CD4-positive, alpha-beta T cell treated with Interferon alpha-2 for 1 hour (primary cell): Measurements from ENCODE around the gene CNNM3.
"Not testable (repeated sequence)": the region's sequence is repeated elsewhere in the genome, so short reads cannot be mapped to it uniquely, and the experiment has no call there.

Source experiments
- DNase-seq, 2 donors: peaks; one replicate each; pipeline ENCODE4 v3.0.0-alpha.2; 2020 to 2022

CNNM3 gene

GRCh38 chr2:96841701-96842495 is 25.8 kb downstream of the CNNM3 start:
- no peak for DNase-seq

DNA sequence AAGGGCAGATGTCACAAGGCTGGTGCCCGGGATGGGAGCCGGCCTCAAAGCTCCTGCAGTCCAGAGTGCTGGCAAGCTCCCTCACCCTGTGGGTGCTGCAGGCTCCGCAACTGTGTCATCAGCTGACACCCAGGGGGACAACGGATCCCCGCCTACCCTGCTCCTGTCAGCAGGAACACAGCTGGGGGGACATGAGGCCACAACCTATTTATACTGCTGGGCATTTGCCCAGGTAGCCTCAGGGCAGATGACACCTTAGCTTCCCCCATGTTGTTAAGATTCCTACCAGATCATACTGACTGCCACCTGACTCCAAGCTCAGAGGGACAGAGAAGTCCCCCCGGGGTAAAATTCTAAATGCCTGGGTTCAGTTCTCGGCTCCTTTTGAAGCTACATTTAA is 26.5 kb downstream of the CNNM3 start:
- no peak for DNase-seq

DNA sequence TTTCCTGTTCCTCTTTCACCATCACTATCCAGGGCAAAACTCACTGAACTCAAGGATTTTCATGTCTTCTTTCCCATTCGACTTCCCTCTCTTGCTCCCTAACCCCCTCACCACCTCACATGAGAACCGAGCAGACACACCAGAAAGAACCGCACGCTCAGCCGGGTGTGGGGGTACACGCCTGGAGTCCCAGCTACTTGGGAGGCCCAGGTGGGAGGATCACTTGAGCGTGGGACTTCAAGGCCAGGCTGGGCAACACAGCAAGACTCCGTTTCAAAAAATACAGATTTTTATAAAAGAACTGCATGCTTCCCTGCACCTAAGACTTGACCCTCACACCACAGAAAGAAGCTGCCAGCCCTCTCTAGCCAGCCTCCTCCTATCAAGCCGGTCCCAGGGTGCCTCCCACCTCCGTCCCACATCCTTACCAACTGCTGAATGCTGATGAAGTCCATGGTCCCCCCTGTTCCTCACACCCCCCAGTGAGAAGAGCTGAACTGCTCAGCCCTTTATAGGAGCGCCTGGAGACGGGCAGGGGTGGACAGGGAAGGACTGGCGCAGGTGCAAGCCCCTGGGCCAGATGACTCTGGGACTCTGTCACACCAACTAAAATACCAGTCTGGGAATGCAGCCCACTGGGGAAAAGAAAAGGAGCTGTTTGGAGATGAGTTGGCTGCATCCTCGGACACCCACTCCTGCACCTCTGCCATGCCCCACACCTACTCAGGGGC is 27.6 kb downstream of the CNNM3 start, which contains the start of gene ANKRD23:
Gene ANKRD23, minus strand, starts transcription at position 484 of the 731 bp plus-strand sequence. Its CDS starts 29 bp downstream, at position 455.
- no peak for DNase-seq

- no peak for DNase-seq
Observed at GRCh38 chr2:96844405-96844808, 28.3 kb downstream of the CNNM3 start.

DNA sequence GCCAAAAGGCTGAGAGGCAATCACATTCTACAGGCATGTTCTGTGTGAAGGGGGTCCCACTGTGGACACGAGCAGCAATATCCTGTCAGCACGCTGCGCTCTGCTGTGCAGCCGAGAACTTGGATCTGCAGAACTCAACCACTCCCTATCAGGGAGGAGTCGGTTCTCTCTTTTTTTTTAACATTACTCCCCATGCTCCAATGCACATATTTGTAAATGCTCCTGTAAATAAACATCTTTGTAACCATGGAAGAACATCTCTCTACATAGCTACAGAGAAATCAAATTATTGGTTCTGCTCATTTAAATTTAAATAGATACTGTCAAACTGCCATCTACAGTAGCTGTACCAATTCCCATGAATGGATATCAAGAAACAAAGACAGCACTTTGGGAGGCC is 30.8 kb downstream of the CNNM3 start:
- no peak for DNase-seq

GRCh38 chr2:96847586-96847985 is 31.5 kb downstream of the CNNM3 start:
- no peak for DNase-seq

DNA sequence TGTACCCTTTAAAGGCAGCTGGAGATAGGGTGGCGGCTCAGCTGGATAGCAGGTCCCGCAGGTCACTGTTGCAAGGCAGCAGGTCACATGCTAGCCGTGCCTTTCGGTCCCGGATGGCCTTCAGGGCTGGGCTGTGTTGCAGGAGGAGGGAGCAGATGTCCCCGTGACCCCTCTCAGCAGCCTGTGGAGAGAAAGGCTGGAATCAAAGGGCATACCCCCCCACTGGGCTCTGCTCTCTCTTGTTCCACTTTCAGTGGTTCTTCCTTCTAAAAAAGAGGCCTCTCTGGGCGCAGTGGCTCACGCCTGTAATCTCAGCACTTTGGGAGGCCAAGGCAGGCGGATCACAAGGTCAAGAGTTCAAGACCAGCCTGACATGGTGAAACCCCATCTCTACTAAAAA is 32.2 kb downstream of the CNNM3 start:
- DNase-seq, result no peak

DNA sequence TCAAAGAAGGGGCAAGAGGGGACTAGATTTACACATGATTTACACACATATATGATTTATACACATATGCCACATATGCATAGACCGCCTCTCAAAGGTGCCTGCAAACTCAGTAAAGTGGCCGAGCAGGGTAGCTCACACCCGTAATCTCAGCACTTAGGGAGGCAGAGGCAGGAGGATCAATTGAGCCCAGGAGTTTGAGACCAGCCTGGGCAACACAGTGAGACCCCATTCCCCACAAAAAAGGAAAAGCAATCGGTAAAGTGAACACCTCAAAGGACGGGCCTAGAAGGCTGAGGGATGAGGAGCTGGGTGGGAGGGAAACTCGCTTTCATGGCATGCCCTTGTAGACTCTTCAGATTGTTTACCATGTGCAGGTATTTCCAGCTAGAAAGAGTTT is 36.6 kb downstream of the CNNM3 start:
- DNase-seq, result no peak

- DNase-seq, result no peak
Observed at GRCh38 chr2:96853321-96853720, 37.3 kb downstream of the CNNM3 start.

DNA sequence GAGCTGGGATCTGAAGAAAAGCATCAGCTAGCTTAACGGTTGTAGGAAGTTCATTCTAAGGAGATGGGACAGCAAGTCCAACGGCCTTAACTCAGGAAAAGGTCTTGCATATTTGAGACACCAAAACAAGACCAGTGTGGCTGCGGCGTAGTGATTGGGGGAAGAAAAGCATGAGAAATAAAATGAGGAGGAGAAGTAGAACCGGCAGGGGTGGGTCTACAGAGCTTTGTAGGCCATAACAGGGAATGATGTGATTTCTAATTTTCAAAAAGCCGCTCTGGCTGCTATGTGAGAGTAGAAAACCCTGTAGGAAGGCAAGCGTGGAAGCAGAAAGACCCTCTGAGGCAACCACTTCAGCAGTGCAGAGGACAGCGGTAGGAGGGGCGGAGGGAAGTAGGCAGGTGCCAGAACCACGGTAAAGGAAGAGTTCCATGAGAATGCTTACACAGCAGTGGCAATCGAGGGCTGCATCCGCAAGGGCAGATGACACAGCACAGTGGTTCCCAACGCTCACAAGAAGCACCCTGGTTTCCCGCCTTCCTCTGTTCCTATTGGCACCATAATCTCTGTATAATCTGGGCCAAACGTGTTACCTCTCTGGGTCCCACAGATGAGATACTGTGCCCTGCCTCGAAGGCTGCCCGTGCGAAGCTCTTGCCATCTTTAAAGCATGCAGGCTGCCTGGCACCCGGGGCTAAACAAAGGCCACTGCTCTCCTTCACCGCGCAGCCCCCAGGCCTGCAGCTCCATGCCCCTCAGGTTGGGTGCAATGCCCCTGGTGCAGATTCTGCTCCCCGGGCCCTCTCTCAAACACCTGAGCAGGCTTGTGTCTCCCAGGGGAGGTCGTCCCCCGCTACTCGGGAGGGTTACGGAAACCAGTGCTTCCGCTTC is 41.0 kb downstream of the CNNM3 start:
- peak; percentile 31 to 38 for DNase-seq

DNA sequence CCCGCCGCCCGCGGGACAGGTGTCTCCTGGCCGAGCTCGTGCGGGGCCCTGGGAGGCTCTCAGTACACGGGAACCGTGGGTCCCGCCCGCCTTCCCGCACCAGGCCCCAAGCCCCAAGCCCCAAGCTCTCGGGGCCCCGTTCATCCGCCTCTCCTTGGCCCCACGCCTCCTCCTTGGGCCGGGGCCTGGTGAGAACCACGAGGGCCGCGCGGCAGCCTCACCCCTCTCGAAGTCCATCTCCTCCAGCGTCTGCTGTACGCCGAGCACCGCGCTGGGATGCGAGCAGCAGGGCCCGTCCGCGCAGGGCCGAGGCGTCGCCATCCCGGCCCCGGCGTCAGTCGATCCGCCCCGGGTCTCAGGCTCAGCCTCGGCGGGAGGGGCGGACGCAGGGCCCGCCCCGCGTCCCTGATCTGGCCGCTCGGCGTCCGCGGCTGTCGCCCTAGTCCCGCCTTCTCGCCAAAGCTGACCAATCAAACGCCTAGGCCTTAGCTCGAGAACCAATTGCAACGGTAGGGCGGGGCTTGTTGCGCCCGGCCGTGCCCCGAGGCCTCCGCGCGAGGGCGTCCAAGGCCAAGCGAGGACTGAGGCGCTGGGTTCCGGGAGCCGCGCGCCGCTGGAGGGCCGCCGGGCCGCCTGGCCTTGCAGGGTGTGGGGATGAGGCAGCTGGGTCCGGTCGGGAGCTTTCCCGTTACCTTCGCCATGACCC is 41.8 kb downstream of the CNNM3 start, which contains the start of gene ANKRD39:
Gene ANKRD39, minus strand, starts transcription at position 350 of the 706 bp plus-strand sequence. Its CDS starts 29 bp downstream, at position 321.
- DNase-seq, result peak; percentile 97 to 99

- no peak for DNase-seq
Observed at GRCh38 chr2:96859099-96859649, 43.1 kb downstream of the CNNM3 start.

- DNase-seq, result no peak
Observed at GRCh38 chr2:96859681-96860064, 43.6 kb downstream of the CNNM3 start.

DNA sequence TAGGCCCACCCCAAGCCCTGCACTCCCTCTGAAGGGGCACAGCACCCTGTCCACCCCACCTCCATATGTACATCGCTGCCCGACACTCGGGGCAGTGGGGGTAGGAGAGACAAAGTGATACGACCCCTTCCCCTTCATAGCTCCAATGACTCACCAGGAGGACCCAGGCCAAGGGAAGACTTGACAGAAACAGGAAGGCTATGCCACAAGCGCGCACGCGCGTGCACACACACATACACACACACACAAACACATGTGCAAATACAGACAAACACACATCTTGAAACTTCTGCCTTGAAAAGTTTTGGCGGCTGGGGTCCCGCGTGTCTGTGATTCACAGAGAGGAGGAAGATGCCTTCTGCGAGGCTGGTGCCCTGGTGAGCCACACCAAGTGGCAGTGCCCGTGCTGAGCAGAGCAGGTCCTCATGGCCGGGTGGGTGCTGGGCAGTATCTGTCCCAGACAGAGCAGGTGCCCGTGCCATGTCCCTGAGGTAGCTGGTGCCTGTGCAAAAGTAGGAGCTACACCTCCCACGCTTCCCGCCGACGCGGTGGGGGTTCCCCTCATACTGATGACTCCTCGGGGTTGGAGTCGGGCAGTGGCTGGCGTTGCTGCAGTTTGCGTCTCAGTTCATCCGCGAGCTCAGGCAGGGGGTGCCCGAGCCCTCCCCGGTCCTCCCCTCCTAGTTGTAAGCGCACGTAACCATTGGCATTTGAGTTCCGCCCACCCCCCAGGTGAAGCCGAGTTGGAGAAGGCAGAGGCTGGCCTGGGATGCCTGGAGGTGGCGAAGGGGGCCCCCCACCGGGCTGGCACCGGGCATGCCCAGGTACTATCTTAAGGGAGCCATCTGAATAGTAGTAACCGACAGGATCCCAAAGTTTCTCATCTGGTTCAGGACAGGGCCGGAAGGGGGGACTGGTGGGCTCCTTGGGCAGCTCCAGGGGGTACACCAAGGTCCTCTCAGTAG is 44.3 kb downstream of the CNNM3 start:
- no peak for DNase-seq

GRCh38 chr2:96861074-96861473 is 45.0 kb downstream of the CNNM3 start:
- DNase-seq, result no peak

DNA sequence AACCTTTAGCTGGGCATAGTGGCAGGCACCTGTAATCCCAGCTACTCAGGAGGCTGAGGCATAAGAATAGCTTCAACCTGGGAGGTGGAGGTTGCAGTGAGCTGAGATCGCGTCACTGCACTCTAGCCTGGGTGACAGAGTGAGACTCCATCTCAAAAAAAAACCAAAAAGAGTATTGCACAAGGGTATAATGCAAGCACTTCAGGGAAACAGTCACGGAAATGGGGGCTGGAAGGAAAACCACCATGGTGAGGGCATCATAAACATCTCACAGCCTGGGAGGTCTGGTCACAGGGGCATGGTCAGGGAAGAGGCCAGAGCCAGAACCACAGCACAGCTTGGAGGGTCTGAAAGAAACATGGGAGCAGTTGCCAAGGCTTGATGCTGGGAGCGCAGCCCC is 47.0 kb downstream of the CNNM3 start:
- not testable (repeated sequence) for DNase-seq

DNA sequence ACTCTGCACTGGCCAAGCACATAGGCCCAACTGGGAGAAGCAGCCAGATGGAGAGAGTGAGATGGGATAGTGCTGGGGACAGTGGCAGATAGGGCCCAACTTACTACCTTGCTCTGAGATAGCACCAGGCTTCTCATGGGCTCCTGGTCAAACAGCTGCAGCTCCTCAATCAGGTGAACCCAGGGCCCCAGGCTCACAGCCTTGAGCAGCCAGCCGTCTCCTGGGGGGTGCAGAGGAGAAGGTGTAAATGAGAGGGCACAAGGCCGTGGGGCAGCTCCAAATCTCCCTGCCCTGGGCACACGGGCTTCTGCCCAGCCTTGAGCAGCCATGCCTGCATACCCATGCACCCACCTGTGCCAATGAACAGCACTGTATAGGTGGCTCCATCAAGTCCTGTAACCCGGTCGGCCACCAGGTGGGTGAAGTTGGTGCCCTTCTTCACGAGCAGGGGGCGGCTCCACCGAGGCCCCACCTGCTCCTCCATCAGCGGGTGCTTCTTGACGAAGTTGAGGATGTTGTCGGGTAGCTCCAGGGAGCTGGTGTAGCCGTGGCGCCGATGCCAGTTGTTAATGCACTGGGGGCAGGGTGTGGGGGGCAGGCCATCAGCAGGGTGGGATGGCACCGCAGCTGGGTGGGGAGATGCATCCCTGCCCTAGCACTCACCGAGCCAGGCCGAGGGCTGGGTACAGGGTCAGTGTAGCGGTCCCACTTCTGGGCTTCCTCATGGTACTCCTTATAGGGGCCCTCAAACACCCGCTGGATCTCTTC is 47.7 kb downstream of the CNNM3 start:
- no peak for DNase-seq

DNA sequence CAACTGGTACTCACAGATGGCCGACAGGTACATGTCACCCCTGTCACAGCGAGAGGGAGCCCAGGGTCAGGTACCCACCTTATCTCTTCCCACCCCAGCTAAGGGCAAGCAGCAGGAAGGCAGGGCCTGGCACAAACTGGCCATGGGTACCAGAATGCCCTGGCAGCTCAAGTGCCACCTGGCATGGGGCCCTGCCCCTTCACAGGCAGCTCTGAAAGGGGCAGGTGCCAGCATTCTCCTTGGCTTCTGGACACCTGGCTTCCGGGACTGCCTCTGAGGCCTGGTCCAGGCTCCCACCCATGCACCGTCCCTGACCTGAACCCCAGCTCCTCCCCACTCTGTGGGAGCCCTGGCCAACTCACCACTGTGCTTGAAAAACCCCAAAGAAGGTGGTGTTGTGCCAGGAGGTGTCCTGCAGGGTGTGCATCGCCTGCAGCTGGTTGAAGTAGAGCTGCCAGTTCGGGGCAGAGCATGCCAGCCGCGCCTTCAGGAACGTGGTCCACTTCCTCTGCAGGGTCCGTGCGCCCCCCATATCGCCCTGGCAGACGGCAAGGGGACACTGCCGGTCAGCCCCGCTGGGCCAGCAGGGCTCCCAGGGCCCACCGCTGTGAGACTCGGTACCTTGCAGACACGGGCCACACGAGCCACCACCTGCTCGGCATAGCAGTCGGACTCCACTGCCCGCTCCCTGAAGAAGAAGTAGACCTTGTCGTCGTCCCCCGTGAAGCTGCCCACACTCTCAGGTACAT is 48.4 kb downstream of the CNNM3 start:
- no peak for DNase-seq

GRCh38 chr2:96865654-96866053 is 49.6 kb downstream of the CNNM3 start:
- DNase-seq, result no peak
